CD4-positive, alpha-beta T cell (primary cell): ENCODE measurements around the gene PTCRA. TPM values are rescaled to one million over a fixed set of nuclear protein-coding genes. Genes with fewer than 3 reads are reported as not detected.

ENCODE experiments used
- ATAC-seq: fragments of 200-7000 bp; cut with Tn5 transposase; one replicate; pipeline ENCODE4 v1.10.0; 2022; ENCODE audit warnings: mild to moderate bottlenecking; ENCODE audit not compliant: poor library complexity
- CTCF ChIA-PET: fragments of 350-600 bp; sonication (Branson Sonifier 250); formaldehyde crosslinking; loops from one replicate; lab custom pipeline; 2021; ENCODE audit warnings: antibody characterized with exemption, inconsistent platforms; lab: Charles Lee
- POLR2A ChIA-PET: fragments of 350-600 bp; sonication (Branson Sonifier 250); formaldehyde crosslinking; loops from one replicate; lab custom pipeline; 2021; ENCODE audit warnings: antibody characterized with exemption, inconsistent platforms; lab: Charles Lee
- DNase-seq, 14 experiments: peaks; one replicate each; pipeline ENCODE4 v3.0.0-alpha.2; 2013 to 2020; ENCODE audit warnings: mixed read lengths in 2 of 14
- H3K27ac ChIP-seq, 2 donors: one replicate each; pipeline versions ENCODE4 v1.5.1 to v1.7.0; 2013; ENCODE audit warnings: low read length in 2 of 2, low read depth in 1 of 2, mild to moderate bottlenecking in 1 of 2
- H3K27me3 ChIP-seq, 2 experiments: 1 replicate in 1 of 2; 2 replicates in 1 of 2; pipeline versions ENCODE4 v1.6.1 to v1.7.0; 2013; ENCODE audit warnings: low read length in 2 of 2, control low read depth in 1 of 2, mild to moderate bottlenecking in 1 of 2, moderate library complexity in 1 of 2; ENCODE audit not compliant: insufficient read depth in 2 of 2, control insufficient read depth in 1 of 2
- H3K36me3 ChIP-seq: one replicate; pipeline ENCODE4 v1.6.1; 2013; ENCODE audit warnings: low read length, control low read depth; ENCODE audit not compliant: insufficient read depth
- H3K4me1 ChIP-seq: one replicate; pipeline ENCODE4 v1.6.1; 2013; ENCODE audit warnings: low read length, control low read depth; ENCODE audit not compliant: insufficient read depth
- H3K4me3 ChIP-seq: one replicate; pipeline ENCODE4 v1.5.1; 2013; ENCODE audit warnings: mild to moderate bottlenecking, low read length, moderate library complexity
- H3K9me3 ChIP-seq, 2 experiments: 1 replicate in 1 of 2; 2 replicates in 1 of 2; pipeline versions ENCODE4 v1.6.1 to v1.7.0; 2013; ENCODE audit warnings: low read length in 2 of 2, mild to moderate bottlenecking in 2 of 2, control low read depth in 1 of 2, moderate library complexity in 1 of 2; ENCODE audit not compliant: control insufficient read depth in 1 of 2, insufficient read depth in 1 of 2
- H3K27ac Mint-ChIP-seq: one replicate; pipeline ENCODE4 v1.8.0; 2020; ENCODE audit warnings: mixed read lengths
- H3K27me3 Mint-ChIP-seq: one replicate; pipeline ENCODE4 v1.8.0; 2021; ENCODE audit warnings: mixed read lengths
- H3K36me3 Mint-ChIP-seq: one replicate; pipeline ENCODE4 v1.8.0; 2021; ENCODE audit warnings: low read depth, mixed read lengths
- H3K4me1 Mint-ChIP-seq: one replicate; pipeline ENCODE4 v1.8.0; 2021; ENCODE audit warnings: low read depth, mixed read lengths
- H3K4me3 Mint-ChIP-seq: one replicate; pipeline ENCODE4 v1.8.0; 2020; ENCODE audit warnings: mild to moderate bottlenecking, mixed read lengths
- H3K9me3 Mint-ChIP-seq: one replicate; pipeline ENCODE4 v1.8.0; 2020; ENCODE audit warnings: mixed read lengths
- CTCF ChIP-seq: fragments of 200-600 bp; IDR thresholded peaks from one replicate; pipeline ENCODE4 v1.8.0; 2022; ENCODE audit warnings: antibody characterized with exemption, mild to moderate bottlenecking
- intact Hi-C, 2 experiments: fragments of 100-400 bp; cut with DNase I in 1 of 2; cut with micrococcal nuclease in 1 of 2; formaldehyde crosslinking; loops; one replicate each; pipeline versions ENCODE4 v1.15.1 to v1.9.0; 2023 to 2025; cut with DNase I, micrococcal nuclease
- total RNA-seq, 174 experiments: library from RNA in 2 of 174; stranded (reverse) in 2 of 174; gene quantifications; one replicate each; pipeline ENCODE4 v1.2.3 and lab custom pipeline; 2021 to 2026

Gene PTCRA
- total RNA-seq, 2 experiments from 2014 or later: not detected

- Mint-ChIP-seq H3K36me3 (peaks cover 17% of the 10 kb centered on the region), H3K4me1 (peaks cover 20% of the 10 kb centered on the region), H3K27me3 (no peaks in the 10 kb centered on the region), H3K9me3 (no peaks in the 10 kb centered on the region), H3K27ac (no peak within 1 kb of the TSS), H3K4me3 (peak within 1 kb of the TSS; percentile 79)
- ChIA-PET POLR2A (interaction anchor here (0.7 to 2.9 kb wide), 4 partner anchors 19 to 31 kb away, joined by 3 to 18 read pairs (median 4); partner anchors contain the start of genes CNPY3, PEX6 and PPP2R5D), CTCF (interaction anchor here (0.6 kb wide), 1 partner anchor 93 kb away, joined by 4 read pairs; no protein-coding TSS in a partner anchor)
- intact Hi-C loops: no loop called here
- no peak for TF ChIP-seq CTCF
- Histone ChIP-seq H3K9me3 (no peaks in the 10 kb centered on the region), H3K4me1 (peaks cover 15% of the 10 kb centered on the region), H3K27ac (no peak within 1 kb of the TSS), H3K4me3 (peak within 1 kb of the TSS; percentile 55), H3K36me3 (peaks cover 17% of the 10 kb centered on the region), H3K27me3 (no peaks in the 10 kb centered on the region)
- ATAC-seq (peak; percentile 74), DNase-seq (peak in 12 of 14 experiments; percentile 4 to 62 (median 32))
Measured at GRCh38 chr6:42960243-42961019, 44.6 kb downstream of the PTCRA start, which contains the start of gene GNMT. GNMT (plus strand) TSS chr6:42960754; CDS start chr6:42960768, 14 bp downstream.

GRCh38 chr6:42961020-42961470 is 45.2 kb downstream of the PTCRA start:
- peaks cover 19% of the 10 kb centered on the region for H3K36me3 ChIP-seq
- H3K4me3 ChIP-seq: peak overlapping the region; percentile 55
- TF ChIP-seq CTCF: no peak
- peak; percentile 5 for ATAC-seq
- DNase-seq: no peak
- H3K9me3 ChIP-seq: no peaks in the 10 kb centered on the region
- no peaks in the 10 kb centered on the region for H3K27me3 Mint-ChIP-seq
- H3K27ac Mint-ChIP-seq: no peak overlapping the region
- ChIA-PET POLR2A (interaction anchor here (0.8 to 2.9 kb wide), 3 partner anchors 18 to 53 kb away, joined by 3 to 18 read pairs (median 5); partner anchors contain the start of genes CNPY3, KLHDC3, MEA1 and PEX6), CTCF (no interaction called here)
- no peak overlapping the region for H3K27ac ChIP-seq
- H3K4me3 Mint-ChIP-seq: peak overlapping the region; percentile 79
- peaks cover 23% of the 10 kb centered on the region for H3K36me3 Mint-ChIP-seq
- peaks cover 20% of the 10 kb centered on the region for H3K4me1 Mint-ChIP-seq
- no peaks in the 10 kb centered on the region for H3K27me3 ChIP-seq
- peaks cover 15% of the 10 kb centered on the region for H3K4me1 ChIP-seq
- intact Hi-C loops: no loop called here
- no peaks in the 10 kb centered on the region for H3K9me3 Mint-ChIP-seq

- no peaks in the 10 kb centered on the region for H3K9me3 ChIP-seq
- H3K4me1 ChIP-seq: peaks cover 15% of the 10 kb centered on the region
- no peaks in the 10 kb centered on the region for H3K9me3 Mint-ChIP-seq
- H3K27ac ChIP-seq: no peak overlapping the region
- ATAC-seq: no peak
- H3K4me3 Mint-ChIP-seq: peak overlapping the region; percentile 38
- peaks cover 23% of the 10 kb centered on the region for H3K36me3 Mint-ChIP-seq
- no peak overlapping the region for H3K27ac Mint-ChIP-seq
- H3K4me1 Mint-ChIP-seq: peaks cover 20% of the 10 kb centered on the region
- H3K27me3 Mint-ChIP-seq: no peaks in the 10 kb centered on the region
- H3K27me3 ChIP-seq: no peaks in the 10 kb centered on the region
- no peak for TF ChIP-seq CTCF
- CTCF ChIA-PET: no interaction called here
- POLR2A ChIA-PET: interaction anchor here (2.9 kb wide), 1 partner anchor 17 kb away, joined by 18 read pairs; the partner anchor contains the start of gene PEX6
- peaks cover 26% of the 10 kb centered on the region for H3K36me3 ChIP-seq
- intact Hi-C loops: no loop called here
- no peak overlapping the region for H3K4me3 ChIP-seq
- no peak for DNase-seq
Measured at GRCh38 chr6:42962096-42962495, 46.2 kb downstream of the PTCRA start.
